Stomach (tissue), 9 donors: ENCODE data around the gene OR2A12. TPM values are rescaled to one million over a fixed set of nuclear protein-coding genes. Genes with fewer than 3 reads are reported as not detected.
"Not testable (repeated sequence)": the region's sequence is repeated elsewhere in the genome, so short reads cannot be mapped to it uniquely, and the experiment has no call there.

Experiments used
- DNase-seq, 2 donors: peaks; one replicate each; pipeline versions ENCODE4 v3.0.0 to v3.0.0-alpha.2; 2013 to 2019
- H3K27ac ChIP-seq, 5 donors: fragments of 200-600 bp in 4 of 5; sonication (generic) in 4 of 5; one replicate each; pipeline ENCODE4 v1.5.1; 2013 to 2019; ENCODE audit warnings: mild to moderate bottlenecking in 1 of 5, moderate library complexity in 1 of 5
- H3K27me3 ChIP-seq, 3 donors: fragments of 200-600 bp; sonication (generic); one replicate each; pipeline ENCODE4 v1.5.1; 2017 to 2019; ENCODE audit warnings: mixed run types in 1 of 3
- H3K36me3 ChIP-seq, 4 donors: fragments of 200-600 bp; sonication (generic); 1 replicate in 3 of 4; 2 replicates in 1 of 4; pipeline ENCODE4 v1.5.1; 2016 to 2019
- H3K4me1 ChIP-seq, 4 donors: fragments of 200-600 bp; sonication (generic); one replicate each; pipeline ENCODE4 v1.5.1; 2016 to 2019
- H3K4me3 ChIP-seq, 4 donors: fragments of 200-600 bp; sonication (generic) in 3 of 4; one replicate each; pipeline ENCODE4 v1.5.1; 2016 to 2019; ENCODE audit warnings: mild to moderate bottlenecking in 1 of 4
- H3K9me3 ChIP-seq, 4 donors: fragments of 200-600 bp; sonication (generic); one replicate each; pipeline ENCODE4 v1.5.1; 2016 to 2019
- CTCF ChIP-seq, 7 experiments: fragments of 450-650 bp in 4 of 7; fragments of 200-600 bp in 3 of 7; sonication (generic) in 3 of 7; IDR thresholded peaks; one replicate each; pipeline ENCODE4 v1.5.1; 2016 to 2019; ENCODE audit warnings: antibody characterized with exemption in 7 of 7, control low read depth in 2 of 7, mild to moderate bottlenecking in 1 of 7
- EP300 ChIP-seq: sonication (generic); formaldehyde crosslinking; IDR thresholded peaks from one replicate; pipeline ENCODE4 v1.6.1; 2017; ENCODE audit warnings: antibody characterized with exemption
- POLR2A ChIP-seq, 4 donors: fragments of 450-650 bp; IDR thresholded peaks; one replicate each; pipeline ENCODE4 v1.6.1; 2016; ENCODE audit warnings: antibody characterized with exemption in 4 of 4, control low read depth in 2 of 4, mild to moderate bottlenecking in 1 of 4, moderate library complexity in 1 of 4
- POLR2AphosphoS5 ChIP-seq, 3 donors: sonication (generic); formaldehyde crosslinking; IDR thresholded peaks; one replicate each; pipeline ENCODE4 v1.6.1; 2016; ENCODE audit warnings: antibody characterized with exemption in 3 of 3
- WGBS, 5 donors: extraction: QIAGEN DNeasy Blood & Tissue Kit in 3 of 5; methylation state at CpG; one replicate each; pipeline versions ENCODE4 v1.1.5 to v1.1.7; 2013 to 2018; 5-methylcytosine and 5-hydroxymethylcytosine counted together
- intact Hi-C: fragments of 100-400 bp; cut with DNase I; formaldehyde crosslinking; loops from one replicate; pipeline ENCODE4 v1.15.1; 2023; ENCODE audit warnings: low total_unique reads
- polyA plus RNA-seq, 3 donors: library from polyadenylated mRNA; stranded (reverse); fragments of 200-250 nt; gene quantifications; one replicate each; pipeline ENCODE4 v1.2.3, GENCODE V29; 2013
- total RNA-seq, 5 donors: library from RNA; depleted of rRNA; stranded (reverse); fragments of >200 nt; gene quantifications; one replicate each; pipeline versions ENCODE4 v1.1.0 to v1.2.3, GENCODE V29; 2014 to 2016
- donor health status: healthy with polysubstance abuse.
- donor health status: Bipolar disorder and iron deficiency.
- donor health status: healthy.

Gene OR2A12
- total and polyA plus RNA-seq, 8 donors: not detected

GRCh38 chr7:144122876-144123275 lies 36.8 kb downstream of the OR2A12 start, which contains the start of gene OR2A14:
OR2A14 (plus strand) TSS chr7:144123176; CDS start chr7:144129113, 5,937 bp downstream.
- Histone ChIP-seq H3K4me1 (no peaks in the 10 kb centered on the region), H3K9me3 (no peaks in the 10 kb centered on the region), H3K36me3 (no peaks in the 10 kb centered on the region), H3K27me3 (no peaks in the 10 kb centered on the region), H3K27ac (no peak within 1 kb of the TSS), H3K4me3 (no peak within 1 kb of the TSS)
- whole genome bisulfite sequencing, 5 donors: 81 to 97% (median 88%) methylated on average over 1 of the region's 1 CpG
- intact Hi-C loops: no loop called here
- no peak for DNase-seq
- no peak for TF ChIP-seq CTCF (IDR thresholded peaks at IDR 0.05)
- no peak for TF ChIP-seq POLR2A (IDR thresholded peaks at IDR 0.05)
- no peak for TF ChIP-seq POLR2AphosphoS5 (IDR thresholded peaks at IDR 0.05)
- TF ChIP-seq EP300: no peak

- DNase-seq: peak; percentile 91 to 92
- 41 to 44% (median 42%) methylated on average over 6 of the region's 6 CpGs for WGBS, 5 donors
- no peak overlapping the region for H3K4me3 ChIP-seq
- H3K27me3 ChIP-seq: no peaks in the 10 kb centered on the region
- H3K27ac ChIP-seq: no peak overlapping the region
- no peaks in the 10 kb centered on the region for H3K4me1 ChIP-seq
- H3K36me3 ChIP-seq: no peaks in the 10 kb centered on the region
- intact Hi-C loops: no loop called here
- TF ChIP-seq POLR2AphosphoS5 (IDR thresholded peaks at IDR 0.05) (no peak), POLR2A (IDR thresholded peaks at IDR 0.05) (no peak), EP300 (no peak), CTCF (IDR thresholded peaks at IDR 0.05) (peak in 4 of 7 experiments; percentile 66 to 85 (median 72))
- no peaks in the 10 kb centered on the region for H3K9me3 ChIP-seq
These were observed 41.7 kb downstream of the OR2A12 start for GRCh38 chr7:144127714-144128334.

- not testable (repeated sequence) for H3K4me3 ChIP-seq, H3K9me3 ChIP-seq
- WGBS, 5 donors: 91 to 94% (median 93%) methylated on average over 9 of the region's 9 CpGs
These were observed 43.5 kb downstream of the OR2A12 start for GRCh38 chr7:144129601-144130000.

GRCh38 chr7:144130730-144131129 lies 44.7 kb downstream of the OR2A12 start:
- Histone ChIP-seq H3K9me3 (no peaks in the 10 kb centered on the region), H3K27ac (no peak overlapping the region), H3K36me3 (no peaks in the 10 kb centered on the region), H3K27me3 (no peaks in the 10 kb centered on the region), H3K4me1 (no peaks in the 10 kb centered on the region), H3K4me3 (no peak overlapping the region)
- WGBS, 5 donors: 69 to 85% (median 78%) methylated on average over 2 of the region's 2 CpGs
- intact Hi-C loops: no loop called here
- TF ChIP-seq POLR2A (IDR thresholded peaks at IDR 0.05) (no peak), CTCF (IDR thresholded peaks at IDR 0.05) (no peak), EP300 (no peak), POLR2AphosphoS5 (IDR thresholded peaks at IDR 0.05) (no peak)
- no peak for DNase-seq

More at GRCh38 chr7:144129601-144130000, 43.5 kb downstream of the OR2A12 start:
- H3K36me3 ChIP-seq, H3K27me3 ChIP-seq, intact Hi-C loops, DNase-seq, H3K27ac ChIP-seq, H3K4me1 ChIP-seq: not testable (repeated sequence)

GRCh38 chr7:144132262-144132661 lies 46.2 kb downstream of the OR2A12 start:
- Histone ChIP-seq H3K36me3 (no peaks in the 10 kb centered on the region), H3K27ac (no peak overlapping the region), H3K9me3 (no peaks in the 10 kb centered on the region), H3K4me3 (no peak overlapping the region), H3K27me3 (no peaks in the 10 kb centered on the region), H3K4me1 (no peaks in the 10 kb centered on the region)
- DNase-seq: no peak
- TF ChIP-seq POLR2AphosphoS5 (IDR thresholded peaks at IDR 0.05) (no peak), POLR2A (IDR thresholded peaks at IDR 0.05) (no peak), EP300 (no peak), CTCF (IDR thresholded peaks at IDR 0.05) (no peak)
- intact Hi-C loops: no loop called here
- WGBS, 5 donors: 62 to 73% (median 67%) methylated on average over 2 to 3 of the region's 3 CpGs
